ENCODE results near the gene SRD5A3.

DNA sequence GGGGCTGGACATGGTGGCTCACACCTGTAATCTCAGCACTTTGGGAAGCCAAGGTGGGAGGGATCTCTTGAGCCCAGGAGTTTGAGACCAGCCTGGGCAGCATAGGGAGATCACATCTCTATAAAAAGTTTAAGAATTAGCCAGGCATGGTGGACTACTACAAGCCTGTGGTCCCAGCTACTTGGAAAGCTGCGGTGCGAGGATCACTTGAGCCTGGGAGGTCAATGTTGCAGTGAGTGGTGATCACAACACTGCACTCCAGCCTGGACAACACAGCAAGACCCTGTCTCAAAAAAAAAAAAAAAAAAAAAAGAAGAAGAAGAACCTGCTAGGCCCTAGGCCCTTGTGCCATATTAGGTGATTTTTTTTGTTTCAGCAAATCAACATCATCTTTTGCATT is 12.2 kb downstream of the SRD5A3 start:
- TF ChIP-seq, protein P1, sequence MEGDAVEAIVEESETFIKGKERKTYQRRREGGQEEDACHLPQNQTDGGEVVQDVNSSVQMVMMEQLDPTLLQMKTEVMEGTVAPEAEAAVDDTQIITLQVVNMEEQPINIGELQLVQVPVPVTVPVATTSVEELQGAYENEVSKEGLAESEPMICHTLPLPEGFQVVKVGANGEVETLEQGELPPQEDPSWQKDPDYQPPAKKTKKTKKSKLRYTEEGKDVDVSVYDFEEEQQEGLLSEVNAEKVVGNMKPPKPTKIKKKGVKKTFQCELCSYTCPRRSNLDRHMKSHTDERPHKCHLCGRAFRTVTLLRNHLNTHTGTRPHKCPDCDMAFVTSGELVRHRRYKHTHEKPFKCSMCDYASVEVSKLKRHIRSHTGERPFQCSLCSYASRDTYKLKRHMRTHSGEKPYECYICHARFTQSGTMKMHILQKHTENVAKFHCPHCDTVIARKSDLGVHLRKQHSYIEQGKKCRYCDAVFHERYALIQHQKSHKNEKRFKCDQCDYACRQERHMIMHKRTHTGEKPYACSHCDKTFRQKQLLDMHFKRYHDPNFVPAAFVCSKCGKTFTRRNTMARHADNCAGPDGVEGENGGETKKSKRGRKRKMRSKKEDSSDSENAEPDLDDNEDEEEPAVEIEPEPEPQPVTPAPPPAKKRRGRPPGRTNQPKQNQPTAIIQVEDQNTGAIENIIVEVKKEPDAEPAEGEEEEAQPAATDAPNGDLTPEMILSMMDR (IDR thresholded peaks at IDR 0.05), result no peak
- TF ChIP-seq MYBL2 (CRISPR knock-in tag; IDR thresholded peaks at IDR 0.05) (no peak), CBFB (CRISPR knock-in tag; IDR thresholded peaks at IDR 0.05; ENCODE audit: low read depth) (no peak), NR2C2 (CRISPR knock-in tag; IDR thresholded peaks at IDR 0.05) (no peak)
- TF ChIP-seq, protein P2, sequence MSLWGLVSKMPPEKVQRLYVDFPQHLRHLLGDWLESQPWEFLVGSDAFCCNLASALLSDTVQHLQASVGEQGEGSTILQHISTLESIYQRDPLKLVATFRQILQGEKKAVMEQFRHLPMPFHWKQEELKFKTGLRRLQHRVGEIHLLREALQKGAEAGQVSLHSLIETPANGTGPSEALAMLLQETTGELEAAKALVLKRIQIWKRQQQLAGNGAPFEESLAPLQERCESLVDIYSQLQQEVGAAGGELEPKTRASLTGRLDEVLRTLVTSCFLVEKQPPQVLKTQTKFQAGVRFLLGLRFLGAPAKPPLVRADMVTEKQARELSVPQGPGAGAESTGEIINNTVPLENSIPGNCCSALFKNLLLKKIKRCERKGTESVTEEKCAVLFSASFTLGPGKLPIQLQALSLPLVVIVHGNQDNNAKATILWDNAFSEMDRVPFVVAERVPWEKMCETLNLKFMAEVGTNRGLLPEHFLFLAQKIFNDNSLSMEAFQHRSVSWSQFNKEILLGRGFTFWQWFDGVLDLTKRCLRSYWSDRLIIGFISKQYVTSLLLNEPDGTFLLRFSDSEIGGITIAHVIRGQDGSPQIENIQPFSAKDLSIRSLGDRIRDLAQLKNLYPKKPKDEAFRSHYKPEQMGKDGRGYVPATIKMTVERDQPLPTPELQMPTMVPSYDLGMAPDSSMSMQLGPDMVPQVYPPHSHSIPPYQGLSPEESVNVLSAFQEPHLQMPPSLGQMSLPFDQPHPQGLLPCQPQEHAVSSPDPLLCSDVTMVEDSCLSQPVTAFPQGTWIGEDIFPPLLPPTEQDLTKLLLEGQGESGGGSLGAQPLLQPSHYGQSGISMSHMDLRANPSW (CRISPR knock-in tag; conservative IDR thresholded peaks at IDR 0.05; ENCODE audit: low read depth), result no peak
- TF ChIP-seq, protein P3, sequence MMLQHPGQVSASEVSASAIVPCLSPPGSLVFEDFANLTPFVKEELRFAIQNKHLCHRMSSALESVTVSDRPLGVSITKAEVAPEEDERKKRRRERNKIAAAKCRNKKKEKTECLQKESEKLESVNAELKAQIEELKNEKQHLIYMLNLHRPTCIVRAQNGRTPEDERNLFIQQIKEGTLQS (CRISPR knock-in tag; conservative IDR thresholded peaks at IDR 0.05), result no peak
- TF ChIP-seq, protein P4, sequence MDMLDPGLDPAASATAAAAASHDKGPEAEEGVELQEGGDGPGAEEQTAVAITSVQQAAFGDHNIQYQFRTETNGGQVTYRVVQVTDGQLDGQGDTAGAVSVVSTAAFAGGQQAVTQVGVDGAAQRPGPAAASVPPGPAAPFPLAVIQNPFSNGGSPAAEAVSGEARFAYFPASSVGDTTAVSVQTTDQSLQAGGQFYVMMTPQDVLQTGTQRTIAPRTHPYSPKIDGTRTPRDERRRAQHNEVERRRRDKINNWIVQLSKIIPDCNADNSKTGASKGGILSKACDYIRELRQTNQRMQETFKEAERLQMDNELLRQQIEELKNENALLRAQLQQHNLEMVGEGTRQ (CRISPR knock-in tag; IDR thresholded peaks at IDR 0.05), result no peak
- TF ChIP-seq, protein P5, sequence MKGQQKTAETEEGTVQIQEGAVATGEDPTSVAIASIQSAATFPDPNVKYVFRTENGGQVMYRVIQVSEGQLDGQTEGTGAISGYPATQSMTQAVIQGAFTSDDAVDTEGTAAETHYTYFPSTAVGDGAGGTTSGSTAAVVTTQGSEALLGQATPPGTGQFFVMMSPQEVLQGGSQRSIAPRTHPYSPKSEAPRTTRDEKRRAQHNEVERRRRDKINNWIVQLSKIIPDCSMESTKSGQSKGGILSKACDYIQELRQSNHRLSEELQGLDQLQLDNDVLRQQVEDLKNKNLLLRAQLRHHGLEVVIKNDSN (CRISPR knock-in tag; IDR thresholded peaks at IDR 0.05), result no peak

All from WTC11 (cell line).